GM18498 (cell line): ENCODE measurements around the gene PELI2.

Experiments used
- ATAC-seq: cut with Tn5 transposase; IDR thresholded peaks from one replicate; pipeline ENCODE4 v1.9.1; 2021; ENCODE audit warnings: mild to moderate bottlenecking, moderate library complexity; ENCODE audit not compliant: unreplicated experiment

The PELI2 gene

DNA sequence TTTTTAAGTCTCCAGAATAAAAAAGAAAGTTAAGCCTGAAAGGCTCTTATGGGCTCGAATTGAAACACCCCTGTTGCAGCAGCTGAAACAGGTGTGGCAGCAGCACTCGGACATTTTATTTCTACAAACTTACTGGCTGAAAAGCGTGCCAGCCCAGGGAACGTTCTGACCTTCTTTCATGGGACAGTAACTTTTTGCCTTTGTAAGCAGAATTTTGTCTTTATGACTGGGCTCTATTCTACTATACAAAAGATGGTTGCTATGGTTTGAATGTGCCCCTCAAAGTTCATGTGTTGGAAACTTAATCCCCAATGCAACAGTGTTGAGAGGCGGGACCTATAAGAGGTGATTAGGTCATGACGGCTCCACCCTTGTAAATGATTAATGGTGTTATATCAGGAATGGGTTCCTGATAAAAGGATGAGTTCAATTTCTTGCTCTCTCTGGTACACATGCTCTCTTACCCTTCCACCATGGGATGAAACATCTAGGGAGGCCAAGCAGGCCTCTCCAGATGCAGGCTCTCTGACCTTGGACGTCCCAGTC is 52.7 kb downstream of the PELI2 start:
- no peak for ATAC-seq

DNA sequence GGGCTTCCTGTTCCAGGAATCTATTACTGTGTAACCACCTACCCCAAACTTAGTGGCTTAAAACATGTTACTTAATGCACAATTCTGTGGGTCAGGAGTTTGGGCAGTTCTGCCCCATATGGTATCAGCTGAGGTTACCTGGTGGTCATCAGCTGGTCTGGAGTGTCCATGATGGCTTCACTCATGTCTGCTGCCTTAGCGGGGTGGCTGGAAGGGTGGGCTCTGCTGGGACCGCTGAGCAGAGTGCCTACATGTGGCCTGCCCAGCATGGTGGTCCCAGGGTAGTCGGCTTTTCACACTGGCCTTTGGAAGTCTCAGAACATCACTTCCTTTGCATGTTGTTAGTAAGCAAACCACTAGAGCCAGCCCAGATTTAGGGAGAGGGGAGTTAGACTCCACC is 53.9 kb downstream of the PELI2 start:
- ATAC-seq, result no peak

GRCh38 chr14:56172571-56172971 is 54.4 kb downstream of the PELI2 start:
- no peak for ATAC-seq

DNA sequence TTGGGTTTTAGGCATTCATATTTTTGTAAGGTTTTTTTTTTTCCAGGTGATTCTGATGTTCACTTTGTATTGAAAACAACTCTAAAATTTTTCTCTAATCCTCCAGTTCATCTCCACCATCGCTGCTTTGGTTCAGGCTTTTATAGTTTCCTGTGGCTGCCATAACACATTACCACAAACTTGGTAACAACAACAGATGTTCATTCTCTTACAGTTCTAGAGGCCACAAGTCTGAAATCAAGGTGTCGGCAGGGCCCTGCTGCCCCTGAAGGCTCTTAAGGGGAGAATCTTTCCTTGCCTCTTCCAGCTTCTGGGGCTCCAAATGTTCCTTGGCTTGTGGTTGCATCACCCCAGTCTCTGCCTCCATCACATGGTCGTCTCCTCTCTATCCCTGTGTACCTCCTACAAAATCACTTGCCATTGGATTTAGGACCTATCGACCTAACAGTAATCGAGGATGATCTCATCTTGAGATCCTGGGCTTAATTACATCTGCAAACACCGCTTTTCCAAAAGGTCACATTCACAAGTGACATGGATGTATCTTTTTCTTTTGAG is 55.2 kb downstream of the PELI2 start:
- ATAC-seq, result no peak

DNA sequence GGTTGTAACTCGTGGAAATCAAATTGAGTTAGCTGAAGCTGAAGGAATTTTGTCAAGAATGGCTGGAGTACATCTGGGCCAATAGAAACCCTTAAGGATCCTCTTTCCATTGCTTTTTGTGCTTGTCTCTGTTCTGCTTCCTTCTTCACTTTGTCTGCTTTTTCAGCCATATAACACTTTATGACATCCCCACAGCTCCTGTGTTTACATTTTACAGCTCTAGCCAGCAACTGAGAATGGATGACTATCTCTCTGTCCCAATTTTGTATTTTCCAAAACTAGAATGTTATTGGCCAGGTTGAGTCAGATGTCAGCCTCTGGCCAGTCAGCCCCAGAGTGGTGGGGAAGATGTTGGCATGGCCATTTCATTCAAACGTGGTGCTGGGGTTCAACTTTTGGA is 57.6 kb downstream of the PELI2 start:
- no peak for ATAC-seq

GRCh38 chr14:56176530-56176929 is 58.3 kb downstream of the PELI2 start:
- no peak for ATAC-seq

DNA sequence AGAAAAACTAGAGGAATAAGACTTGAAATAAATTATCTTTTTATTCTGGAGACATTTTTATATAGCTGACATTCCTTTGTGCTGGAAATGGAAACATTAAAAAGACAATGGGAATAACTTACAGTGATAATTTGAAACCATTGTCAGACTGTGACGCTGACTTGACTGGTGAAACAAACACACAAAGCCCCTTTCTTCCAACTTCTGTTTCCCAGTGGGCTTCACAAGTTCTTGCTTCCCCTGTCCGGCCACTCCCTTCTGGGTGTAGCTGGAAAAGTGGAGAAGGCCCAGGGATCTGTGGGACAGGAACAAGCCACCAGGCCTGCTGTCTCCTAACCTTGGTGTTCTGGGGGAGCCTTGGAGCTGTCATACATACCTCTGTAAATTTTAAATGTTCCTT is 58.8 kb downstream of the PELI2 start:
- no peak for ATAC-seq

GRCh38 chr14:56180754-56181542 is 62.7 kb downstream of the PELI2 start:
- ATAC-seq, result no peak

DNA sequence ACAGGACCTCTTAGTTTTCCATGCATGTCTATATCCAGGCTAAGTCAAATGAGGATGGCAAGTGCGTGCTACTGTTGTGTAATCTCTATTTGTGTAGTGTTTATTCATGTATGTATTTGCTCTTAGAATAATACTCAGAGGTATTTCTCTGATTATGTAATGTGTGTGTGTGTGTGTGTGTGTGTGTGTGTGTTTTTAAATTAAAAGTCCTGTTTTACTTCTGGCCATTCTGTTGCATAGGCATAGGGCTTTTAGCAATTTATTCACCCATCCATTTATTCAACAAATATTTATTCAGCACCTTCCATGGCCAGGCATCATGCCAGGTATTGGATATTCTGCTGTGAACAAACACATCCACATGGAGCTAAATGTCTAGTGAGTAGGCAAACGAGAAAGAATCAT is 63.5 kb downstream of the PELI2 start:
- ATAC-seq, result no peak

GRCh38 chr14:56182410-56182809 is 64.2 kb downstream of the PELI2 start:
- ATAC-seq, result no peak

GRCh38 chr14:56183631-56184157 is 65.5 kb downstream of the PELI2 start:
- no peak for ATAC-seq

- no peak for ATAC-seq
Measured at GRCh38 chr14:56185992-56186391, 67.8 kb downstream of the PELI2 start.

DNA sequence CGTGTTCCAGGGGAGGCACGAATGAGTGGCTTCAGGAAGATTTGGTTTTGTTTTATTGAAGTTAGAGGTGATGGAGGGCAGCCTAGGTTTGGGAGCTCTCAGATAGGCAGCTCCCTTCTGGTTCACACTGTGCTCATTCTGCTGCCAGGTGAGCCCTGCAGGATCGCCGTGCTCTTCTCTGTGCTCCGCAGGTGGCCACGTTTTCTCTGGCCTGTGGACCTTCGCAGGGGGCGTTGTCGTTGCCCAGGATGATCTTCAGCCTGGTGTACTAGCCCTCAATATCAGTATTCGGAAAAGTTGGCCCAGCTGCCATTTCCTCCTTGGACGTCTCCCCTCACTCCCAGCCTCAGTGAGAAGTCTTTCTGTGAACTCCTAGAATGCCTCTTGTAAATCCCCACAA is 69.5 kb downstream of the PELI2 start:
- ATAC-seq, result no peak

- no peak for ATAC-seq
Measured at GRCh38 chr14:56189307-56189706, 71.1 kb downstream of the PELI2 start.

GRCh38 chr14:56193347-56193746 is 75.1 kb downstream of the PELI2 start:
- no peak for ATAC-seq

DNA sequence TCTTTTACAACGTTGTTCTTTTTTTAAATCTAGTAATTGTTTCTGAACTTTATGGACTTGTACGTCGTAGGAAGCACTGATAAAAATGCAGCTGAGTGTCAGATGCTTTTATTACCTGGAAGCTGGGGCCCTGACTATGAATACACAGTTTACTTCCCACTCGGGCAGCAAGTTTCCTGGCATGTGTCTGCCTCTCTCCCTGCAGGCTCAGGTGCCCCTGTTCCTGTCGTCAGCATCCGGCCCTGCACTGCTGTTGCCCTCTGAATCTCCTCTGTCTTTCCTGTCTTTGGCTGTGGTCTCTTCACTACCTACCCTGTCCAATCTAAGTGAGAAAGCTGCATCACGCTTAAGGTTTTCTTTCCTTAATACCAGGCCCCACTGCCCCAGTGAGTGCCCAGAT is 75.8 kb downstream of the PELI2 start:
- ATAC-seq, result no peak

GRCh38 chr14:56195223-56195622 is 77.0 kb downstream of the PELI2 start:
- ATAC-seq, result no peak

GRCh38 chr14:56195704-56196103 is 77.5 kb downstream of the PELI2 start:
- peak; percentile 62 for ATAC-seq

DNA sequence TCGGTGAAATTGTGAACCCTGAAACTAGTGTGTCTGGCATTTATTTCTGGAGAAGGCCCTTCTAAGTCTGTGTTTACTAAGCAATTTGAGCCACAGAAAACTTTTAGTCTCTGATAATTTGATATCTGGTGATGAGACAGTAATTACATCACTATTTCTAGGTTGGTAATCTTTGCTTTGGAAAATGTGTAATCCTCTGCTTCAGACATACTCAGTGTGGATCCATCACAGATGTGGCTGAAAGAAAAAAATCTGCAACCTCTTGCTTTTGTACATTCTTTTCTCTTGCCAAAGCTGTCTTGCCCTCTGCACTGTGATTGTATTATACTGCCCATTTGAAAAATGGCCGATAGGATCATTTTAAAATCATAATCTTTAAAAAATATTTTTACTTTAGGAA is 78.1 kb downstream of the PELI2 start:
- ATAC-seq, result no peak

- no peak for ATAC-seq
Measured at GRCh38 chr14:56197150-56197549, 78.9 kb downstream of the PELI2 start.

- no peak for ATAC-seq
Measured at GRCh38 chr14:56198438-56198837, 80.2 kb downstream of the PELI2 start.
